GM19397 (cell line): ENCODE measurements around the gene HPCAL1.

Experiments
- ATAC-seq: cut with Tn5 transposase; IDR thresholded peaks from one replicate; pipeline ENCODE4 v1.9.1; 2021; ENCODE audit warnings: mild to moderate bottlenecking, moderate library complexity; ENCODE audit not compliant: unreplicated experiment

The HPCAL1 gene

GRCh38 chr2:10475221-10475722 is 172.6 kb downstream of the HPCAL1 start:
- ATAC-seq, result no peak

GRCh38 chr2:10475811-10476660 is 173.3 kb downstream of the HPCAL1 start:
- no peak for ATAC-seq

GRCh38 chr2:10476723-10477442 is 174.2 kb downstream of the HPCAL1 start:
- no peak for ATAC-seq
